HG02623 (cell line): ENCODE measurements around the gene RNF150.

Source experiments
- ATAC-seq: cut with Tn5 transposase; IDR thresholded peaks from one replicate; pipeline ENCODE4 v1.9.1; 2021; ENCODE audit warnings: moderate library complexity; ENCODE audit not compliant: unreplicated experiment

RNF150 gene

GRCh38 chr4:140986045-140986444, 147.2 kb downstream of the RNF150 start:
- no peak for ATAC-seq

GRCh38 chr4:140982613-140983340, 150.5 kb downstream of the RNF150 start:
- ATAC-seq, result no peak

GRCh38 chr4:140980426-140981200, 152.7 kb downstream of the RNF150 start:
- no peak for ATAC-seq

GRCh38 chr4:140976768-140977167, 156.5 kb downstream of the RNF150 start:
- no peak for ATAC-seq

GRCh38 chr4:140971077-140971792, 162.0 kb downstream of the RNF150 start:
- no peak for ATAC-seq

GRCh38 chr4:140969296-140969695, 164.0 kb downstream of the RNF150 start:
- ATAC-seq, result no peak

GRCh38 chr4:140968371-140968770, 164.9 kb downstream of the RNF150 start:
- no peak for ATAC-seq

- no peak for ATAC-seq
These were observed 169.4 kb downstream of the RNF150 start for GRCh38 chr4:140963883-140964282.

- ATAC-seq, result no peak
These were observed 177.6 kb downstream of the RNF150 start for GRCh38 chr4:140955641-140956040.

GRCh38 chr4:140952717-140953116, 180.6 kb downstream of the RNF150 start:
- no peak for ATAC-seq

- ATAC-seq, result no peak
These were observed 185.8 kb downstream of the RNF150 start for GRCh38 chr4:140947506-140947905.

- ATAC-seq, result no peak
These were observed 188.2 kb downstream of the RNF150 start for GRCh38 chr4:140945106-140945505.

- ATAC-seq, result no peak
These were observed 188.7 kb downstream of the RNF150 start for GRCh38 chr4:140944572-140944971.

GRCh38 chr4:140944199-140944515, 189.1 kb downstream of the RNF150 start:
- ATAC-seq, result no peak

GRCh38 chr4:140943486-140944198, 189.6 kb downstream of the RNF150 start:
- no peak for ATAC-seq

- ATAC-seq, result no peak
These were observed 192.7 kb downstream of the RNF150 start for GRCh38 chr4:140940589-140940988.

- no peak for ATAC-seq
These were observed 195.4 kb downstream of the RNF150 start for GRCh38 chr4:140937866-140938265.

- ATAC-seq, result no peak
These were observed 198.0 kb downstream of the RNF150 start for GRCh38 chr4:140935254-140935653.

GRCh38 chr4:140932501-140933045, 200.7 kb downstream of the RNF150 start:
- no peak for ATAC-seq

- ATAC-seq, result no peak
These were observed 201.4 kb downstream of the RNF150 start for GRCh38 chr4:140931911-140932310.

GRCh38 chr4:140930557-140930956, 202.7 kb downstream of the RNF150 start:
- no peak for ATAC-seq
